GM23248 (cell line): ENCODE measurements around the gene ERC2.

Experiments used
- EZH2 ChIP-seq: fragments of 200-600 bp; sonication (generic); IDR thresholded peaks from 2 replicates; pipeline ENCODE4 v1.6.1; 2018; ENCODE audit warnings: antibody characterized with exemption, mild to moderate bottlenecking; ENCODE audit not compliant: insufficient read depth, poor library complexity, severe bottlenecking
- EZH2phosphoT487 ChIP-seq: fragments of 200-600 bp; sonication (generic); IDR thresholded peaks from 2 replicates; pipeline ENCODE4 v1.6.1; 2018; ENCODE audit warnings: antibody characterized with exemption, moderate library complexity, mild to moderate bottlenecking, low read depth; ENCODE audit not compliant: insufficient read depth

DNA sequence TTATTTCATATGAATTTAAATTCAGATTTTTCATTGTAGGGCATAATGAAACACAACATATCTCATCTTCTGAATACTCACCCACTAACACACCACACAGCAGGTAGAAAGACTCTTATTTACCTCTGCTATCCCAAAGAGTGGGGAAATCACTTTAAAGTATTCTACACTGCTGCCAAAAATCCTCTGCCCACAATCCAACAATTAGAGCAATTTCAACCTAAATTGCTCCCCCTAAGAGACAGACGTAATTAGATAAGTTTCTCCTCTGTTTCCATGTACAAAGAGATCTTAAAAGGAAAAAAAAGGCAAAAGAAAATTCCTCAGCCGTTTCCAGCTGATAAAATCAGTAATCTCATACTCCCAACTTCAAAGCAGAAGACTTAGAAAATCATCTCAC lies 331.8 kb downstream of the ERC2 start:
- no peak for TF ChIP-seq EZH2
- TF ChIP-seq EZH2phosphoT487: no peak
